HG03039 (cell line): ENCODE results near the gene KIF3C.
"Not testable (repeated sequence)": the region's sequence is repeated elsewhere in the genome, so short reads cannot be mapped to it uniquely, and the experiment has no call there.

Source experiments
- ATAC-seq: cut with Tn5 transposase; IDR thresholded peaks from one replicate; pipeline ENCODE4 v1.9.1; 2021; ENCODE audit warnings: mild to moderate bottlenecking, moderate library complexity; ENCODE audit not compliant: unreplicated experiment

KIF3C gene

GRCh38 chr2:26000561-26001082, 18.3 kb upstream of the KIF3C start:
- no peak for ATAC-seq

GRCh38 chr2:25999406-25999805, 17.1 kb upstream of the KIF3C start:
- ATAC-seq = not testable (repeated sequence)

GRCh38 chr2:25998816-25999383, 16.6 kb upstream of the KIF3C start:
- ATAC-seq = not testable (repeated sequence)

GRCh38 chr2:25996844-25997243, 14.5 kb upstream of the KIF3C start:
- ATAC-seq = no peak

GRCh38 chr2:25994509-25994908, 12.2 kb upstream of the KIF3C start:
- no peak for ATAC-seq

- ATAC-seq = no peak
Measured at GRCh38 chr2:25993049-25993448, 10.8 kb upstream of the KIF3C start.

GRCh38 chr2:25992556-25992955, 10.3 kb upstream of the KIF3C start:
- ATAC-seq = no peak

GRCh38 chr2:25991965-25992364, 9.7 kb upstream of the KIF3C start:
- no peak for ATAC-seq

GRCh38 chr2:25989154-25989553, 6.9 kb upstream of the KIF3C start:
- ATAC-seq = no peak

GRCh38 chr2:25988134-25988533, 5.8 kb upstream of the KIF3C start:
- ATAC-seq = no peak

GRCh38 chr2:25983735-25984134, 1.4 kb upstream of the KIF3C start:
- ATAC-seq = no peak

- ATAC-seq = no peak
Measured at GRCh38 chr2:25982968-25983280, 627 bp upstream of the KIF3C start.

GRCh38 chr2:25981596-25982272, 563 bp downstream of the KIF3C start:
- ATAC-seq = no peak

GRCh38 chr2:25980951-25981350, 1.3 kb downstream of the KIF3C start:
- no peak for ATAC-seq

GRCh38 chr2:25980076-25980887, 2.0 kb downstream of the KIF3C start:
- no peak for ATAC-seq

GRCh38 chr2:25979001-25979400, 3.3 kb downstream of the KIF3C start:
- no peak for ATAC-seq

GRCh38 chr2:25977768-25978167, 4.5 kb downstream of the KIF3C start:
- ATAC-seq = no peak

- ATAC-seq = no peak
Measured at GRCh38 chr2:25976983-25977741, 5.1 kb downstream of the KIF3C start.

GRCh38 chr2:25972049-25972823, 10.1 kb downstream of the KIF3C start:
- ATAC-seq = no peak

GRCh38 chr2:25971596-25971995, 10.7 kb downstream of the KIF3C start:
- no peak for ATAC-seq
